Medulla oblongata (tissue), 1 donor: ENCODE measurements around the gene DOCK8.
"Not testable (repeated sequence)": the region's sequence is repeated elsewhere in the genome, so short reads cannot be mapped to it uniquely, and the experiment has no call there.

ENCODE experiments used
- DNase-seq: peaks from one replicate; pipeline ENCODE4 v3.0.0-alpha.2; 2015; ENCODE audit errors: extremely low spot score

DOCK8 gene

DNA sequence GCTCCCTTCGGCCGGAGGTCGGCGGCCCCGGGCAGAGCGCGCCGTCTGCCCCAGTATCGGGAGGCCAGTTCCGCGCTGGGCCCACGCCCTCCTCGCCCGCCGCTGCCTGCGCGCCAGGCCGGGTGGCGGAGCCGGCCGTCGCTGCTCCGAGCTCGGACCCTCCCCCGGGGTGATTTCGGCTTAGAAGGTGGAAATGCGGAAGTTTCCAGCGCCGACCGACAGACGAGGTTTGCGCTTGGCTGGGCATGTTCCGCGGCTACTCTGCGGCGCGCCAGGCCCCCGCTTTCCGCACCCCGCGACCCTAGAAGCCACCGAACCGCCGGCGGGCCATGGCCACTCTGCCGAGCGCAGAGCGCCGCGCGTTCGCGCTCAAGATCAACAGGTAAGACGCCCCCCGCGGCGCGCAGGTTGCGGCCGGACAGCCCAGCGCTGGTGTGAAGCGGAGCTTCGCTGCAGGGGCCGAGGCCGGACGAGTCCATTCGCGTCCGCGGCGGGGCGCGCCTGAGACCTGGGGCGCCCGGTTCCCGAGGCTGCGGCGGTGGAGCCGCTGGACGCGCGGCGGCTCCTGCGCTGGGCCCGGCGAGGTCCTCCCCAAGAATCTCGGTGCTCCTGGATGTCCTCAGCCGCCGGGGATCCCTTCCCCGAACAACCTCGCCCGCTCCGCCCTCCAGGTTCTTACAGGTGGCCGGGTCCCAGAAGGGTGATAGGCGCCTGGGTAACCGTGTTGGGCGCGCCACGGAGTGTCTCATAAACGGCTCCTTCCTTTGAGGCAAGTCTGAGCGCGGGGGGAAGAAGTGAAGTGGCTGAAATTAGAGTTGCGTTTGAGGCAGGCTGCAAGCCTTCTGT lies at the start of gene DOCK8:
TSS of gene DOCK8 (plus strand) at position 218 of the 846 bp plus-strand sequence. CDS start at position 330, 112 bp downstream.
- no peak for DNase-seq

DNA sequence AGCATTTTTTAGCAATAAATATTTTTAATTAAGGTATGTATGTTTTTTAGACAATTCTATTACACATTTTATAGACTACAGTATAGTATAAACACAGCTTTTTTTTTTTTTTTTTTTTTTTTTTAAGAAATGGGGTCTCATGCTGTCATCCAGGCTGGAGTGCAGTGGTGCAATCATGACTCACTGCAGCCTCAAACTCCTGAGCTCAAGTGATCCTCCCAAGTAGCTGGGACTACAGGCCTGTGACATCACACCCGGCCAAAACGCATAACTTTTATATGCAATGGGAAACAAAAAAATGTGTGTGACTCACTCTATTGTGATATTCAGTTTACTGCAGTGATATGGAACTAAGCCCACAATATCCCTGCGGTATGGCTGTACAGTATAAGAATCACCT lies 44.9 kb upstream of the DOCK8 start:
- not testable (repeated sequence) for DNase-seq

DNA sequence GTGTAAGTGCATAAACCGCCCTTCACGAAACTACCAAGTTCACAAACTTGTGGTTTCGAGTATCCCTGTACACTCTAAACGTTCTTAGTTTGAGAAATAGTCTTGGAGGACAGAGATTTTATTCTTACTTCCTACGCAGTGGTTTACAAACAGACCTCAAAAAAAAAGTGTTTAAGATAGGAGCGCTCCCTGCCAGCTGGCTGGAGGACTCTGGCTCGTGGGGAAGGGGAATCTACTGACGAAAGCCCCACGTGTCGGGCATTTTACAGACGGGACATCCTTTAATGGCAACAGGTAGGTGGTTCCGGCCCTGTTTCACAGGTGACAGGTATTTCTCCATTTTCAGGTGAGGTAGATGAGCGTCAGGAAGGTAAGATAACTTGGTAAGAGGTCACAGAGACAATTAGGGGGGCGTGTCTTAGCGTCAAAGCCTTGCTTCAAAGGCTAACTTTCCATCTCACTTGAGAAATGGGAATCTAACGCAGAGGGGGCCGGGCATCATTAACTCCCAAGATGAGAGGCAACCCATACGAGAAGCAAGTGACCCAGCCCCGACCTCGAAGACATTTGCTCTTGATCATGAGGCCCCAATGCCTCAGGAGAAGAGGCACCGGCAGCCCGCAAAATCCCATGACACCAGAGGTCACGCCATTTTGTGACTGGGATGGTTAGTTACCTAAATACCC lies 36.4 kb upstream of the DOCK8 start:
- not testable (repeated sequence) for DNase-seq

DNA sequence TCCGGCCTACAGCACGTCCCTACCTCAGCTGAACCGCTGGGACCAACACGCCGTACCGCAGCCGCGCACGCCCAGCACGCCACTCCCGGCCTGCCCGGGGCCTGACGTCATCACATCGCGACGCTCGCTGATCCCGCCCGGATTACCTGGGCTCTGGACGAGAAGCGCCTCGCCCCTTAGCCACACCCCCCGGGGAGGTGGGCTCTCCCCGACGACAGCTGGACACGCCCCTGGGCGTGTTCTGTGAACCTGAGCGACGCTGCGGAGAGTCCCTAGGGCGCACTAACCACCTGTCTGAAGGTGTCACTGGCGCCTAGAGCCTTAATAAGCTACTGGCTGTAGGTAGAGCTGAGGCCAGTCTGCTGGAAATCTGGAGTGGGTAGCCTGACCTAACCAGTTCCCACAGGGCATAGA lies 35.7 kb upstream of the DOCK8 start, which contains the start of gene ZNG1A:
TSS of gene ZNG1A (minus strand) at position 87 of the 414 bp plus-strand sequence. CDS start 87 bp downstream, outside the sequence.
- peak; percentile 49 for DNase-seq

DNA sequence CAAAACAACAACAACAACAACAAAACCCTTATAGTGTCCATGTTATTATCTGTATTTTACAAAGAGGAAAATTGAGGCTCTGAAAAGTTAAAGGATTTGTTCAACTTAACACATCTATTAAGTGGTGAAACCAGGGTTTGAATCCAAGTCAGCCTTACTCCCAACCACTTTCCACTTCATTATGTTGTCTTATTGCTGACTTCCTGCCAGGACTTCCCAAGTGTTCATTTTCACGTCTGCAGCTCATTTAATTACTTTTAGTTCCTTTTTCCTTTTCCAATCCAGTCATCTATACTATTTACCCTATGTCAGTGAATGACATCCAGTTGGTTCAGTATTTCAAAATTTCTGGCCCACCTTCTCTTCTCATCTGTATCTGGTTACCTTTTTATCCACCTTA lies 15.1 kb upstream of the DOCK8 start:
- not testable (repeated sequence) for DNase-seq

DNA sequence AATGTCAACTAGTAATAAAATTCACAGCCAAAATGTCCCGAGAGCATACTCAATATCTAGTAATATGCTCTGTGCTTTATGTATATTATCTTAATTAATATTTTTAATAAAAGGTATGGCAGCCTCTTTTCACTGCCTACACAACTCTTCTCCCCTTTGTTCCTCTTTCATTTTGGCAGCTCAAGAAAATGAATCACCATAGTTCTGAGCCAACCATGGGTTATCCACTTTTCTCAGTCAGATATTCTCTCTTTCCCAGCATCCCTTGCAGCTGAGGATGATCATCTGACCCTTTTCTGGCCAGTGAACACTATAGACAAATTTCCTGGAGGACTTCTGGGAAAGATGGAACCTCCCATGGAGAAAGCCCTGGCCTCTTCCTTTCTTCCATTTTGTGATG lies 8.2 kb upstream of the DOCK8 start:
- no peak for DNase-seq

DNA sequence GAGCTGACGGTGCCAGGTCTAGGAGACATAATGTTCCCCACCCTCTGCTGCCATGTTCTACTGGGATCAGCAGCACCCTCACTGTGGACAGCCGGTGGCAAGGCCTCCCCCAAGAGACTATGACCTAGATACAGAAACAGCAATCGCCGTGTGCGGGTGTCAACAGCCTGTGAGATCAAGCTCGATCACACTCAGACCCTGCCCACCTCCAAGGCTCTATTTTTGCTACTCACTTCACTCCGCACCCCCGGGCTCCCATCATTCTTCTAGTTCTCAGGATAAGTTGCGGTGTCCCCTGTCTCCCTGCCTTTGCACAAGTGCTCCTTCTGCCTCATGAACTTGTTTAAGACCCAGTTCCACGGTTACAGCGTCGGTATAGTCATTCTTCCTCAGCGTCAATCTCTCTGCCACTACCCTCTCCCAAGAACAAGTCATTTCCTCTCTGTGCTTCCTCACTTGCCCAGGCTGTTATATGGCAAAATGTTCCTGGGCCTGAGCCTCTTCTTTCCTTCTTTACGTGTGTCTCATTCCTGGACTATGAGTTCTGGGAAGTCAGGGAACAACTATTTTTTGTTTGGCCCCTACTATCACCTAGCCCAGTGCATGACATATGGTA lies 5.4 kb upstream of the DOCK8 start:
- DNase-seq, result no peak

DNA sequence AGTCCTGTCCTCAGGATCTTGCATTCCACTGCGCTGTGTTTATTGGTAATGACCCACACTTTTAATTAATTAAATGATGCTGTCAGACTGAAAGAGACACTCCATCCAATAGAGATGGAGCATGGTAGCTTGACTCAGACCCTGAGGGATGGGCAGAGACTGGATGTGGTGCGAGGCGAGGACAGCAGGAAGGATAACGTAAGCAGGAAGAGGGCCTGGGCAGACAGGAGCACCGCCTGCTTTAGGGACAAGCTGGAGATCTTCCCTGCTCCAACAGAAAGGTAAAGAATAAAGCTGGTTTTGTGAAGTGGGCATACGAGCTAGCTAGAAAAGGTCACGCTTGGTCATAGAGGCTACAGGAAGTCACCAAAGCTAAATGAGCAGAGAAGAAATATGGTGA lies 3.6 kb upstream of the DOCK8 start:
- DNase-seq, result no peak

DNA sequence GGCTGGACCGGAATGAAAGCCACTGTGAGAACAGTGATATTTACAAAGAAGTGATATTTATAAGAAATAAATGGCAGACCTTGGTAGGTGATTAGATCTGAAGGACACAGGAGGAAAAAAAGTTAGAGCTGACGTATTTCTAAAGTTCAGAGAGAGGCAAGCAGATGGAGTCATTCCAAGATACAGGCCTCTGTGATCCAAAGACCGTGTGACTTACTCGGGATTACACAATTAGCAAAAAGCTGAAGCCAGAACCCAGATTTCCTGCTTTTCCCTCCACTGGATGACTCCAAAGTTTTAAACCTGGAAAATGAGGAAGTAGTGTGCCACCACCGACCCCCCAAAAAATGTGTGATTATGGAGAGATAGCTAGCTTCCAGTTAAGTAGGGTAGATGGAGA lies 3.1 kb upstream of the DOCK8 start:
- no peak for DNase-seq

DNA sequence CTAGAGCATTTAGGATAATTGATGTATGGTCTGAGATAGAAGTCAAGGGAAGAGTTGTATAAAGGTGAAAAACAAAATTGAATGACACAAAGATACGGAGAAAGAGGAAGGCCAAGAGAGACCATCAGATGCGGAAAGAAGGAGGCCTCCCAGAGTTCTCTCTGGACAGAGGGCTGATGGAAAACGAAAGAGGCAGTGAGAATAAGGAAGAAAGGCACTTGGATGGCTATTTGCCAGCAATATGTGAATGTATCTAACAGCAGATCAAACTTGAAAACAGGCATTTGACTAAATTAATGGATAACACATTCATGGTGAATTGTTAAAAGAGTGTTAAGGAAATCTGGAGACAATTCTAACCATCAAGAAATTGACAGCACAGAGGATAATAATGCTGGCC lies 2.4 kb upstream of the DOCK8 start:
- peak; percentile 80 for DNase-seq

DNA sequence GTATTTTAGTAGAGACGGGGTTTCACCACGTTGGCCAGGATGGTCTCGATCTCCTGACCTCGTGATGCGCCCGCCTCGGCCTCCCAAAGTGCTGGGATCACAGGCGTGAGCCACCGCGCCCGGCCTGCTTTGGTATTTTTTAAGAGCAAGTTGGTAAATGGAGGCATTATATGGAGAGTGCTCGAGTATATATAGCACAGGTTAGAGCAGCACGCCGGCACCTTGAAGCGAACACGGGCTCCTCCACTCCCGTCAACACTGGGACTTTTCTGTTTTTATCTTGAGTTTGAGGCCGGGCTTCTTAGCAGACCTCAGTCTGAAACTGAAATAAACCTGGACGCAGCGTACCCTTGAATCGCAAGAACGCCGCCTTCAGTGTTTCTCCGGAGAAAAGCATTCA lies 764 bp upstream of the DOCK8 start:
- not testable (repeated sequence) for DNase-seq

DNA sequence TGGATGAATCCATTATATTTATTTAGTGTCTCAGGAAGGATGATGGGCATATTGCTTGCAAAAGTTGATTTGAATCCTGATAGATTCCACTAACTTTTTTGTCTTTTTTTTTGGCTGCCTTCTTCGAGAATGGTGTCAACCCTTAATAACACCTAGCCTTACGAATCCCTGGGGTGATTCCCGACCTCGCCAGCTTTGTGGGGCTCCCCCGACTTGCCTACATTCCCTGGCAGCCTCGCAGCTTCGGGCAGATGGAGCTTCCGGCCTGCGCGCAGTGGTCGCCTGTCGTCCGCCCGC lies 366 bp upstream of the DOCK8 start:
- DNase-seq, result no peak

DNA sequence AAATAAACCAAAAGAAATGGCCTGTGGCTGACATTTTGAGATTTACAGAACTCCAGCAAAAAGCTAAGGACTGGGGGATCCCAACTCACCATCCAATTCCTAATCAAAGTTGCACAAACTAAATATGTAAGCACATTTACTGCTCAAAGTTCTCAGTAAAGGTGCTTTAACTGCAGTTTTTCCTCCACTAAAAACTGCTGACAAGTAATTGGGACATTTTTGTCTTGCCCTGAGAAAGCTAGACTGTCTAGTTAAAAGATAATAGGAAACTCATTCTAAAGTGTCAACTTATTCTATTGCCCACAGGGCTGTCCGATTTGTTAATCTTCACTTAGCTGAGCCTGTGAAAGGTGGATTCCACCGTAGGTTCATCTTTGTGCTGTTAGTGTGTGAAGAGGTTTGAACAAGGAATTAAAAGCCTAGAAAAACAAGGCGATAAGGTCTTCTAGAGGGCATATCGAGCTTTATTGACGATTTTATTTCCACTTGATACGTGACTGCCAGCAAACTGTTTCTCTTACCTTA lies 1.0 kb downstream of the DOCK8 start:
- DNase-seq, result no peak

DNA sequence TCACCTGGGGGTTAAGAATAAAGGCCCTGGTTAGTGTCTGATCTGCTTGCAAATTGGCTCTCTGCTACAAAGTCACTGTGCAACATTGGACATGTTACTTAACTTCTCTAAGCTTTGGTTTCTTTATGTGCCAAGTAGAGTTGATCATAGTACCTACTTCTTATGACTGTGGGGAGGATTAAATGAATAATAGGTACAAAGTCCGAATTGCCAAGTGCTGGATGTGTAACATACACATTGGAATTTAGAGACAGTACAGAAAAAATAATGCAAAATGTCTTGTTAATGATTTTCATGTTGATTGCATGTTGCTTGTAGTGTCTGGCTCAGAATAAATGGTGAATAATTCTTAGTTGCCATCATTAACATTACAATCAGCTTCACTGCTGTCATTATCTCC lies 2.2 kb downstream of the DOCK8 start:
- DNase-seq, result no peak

DNA sequence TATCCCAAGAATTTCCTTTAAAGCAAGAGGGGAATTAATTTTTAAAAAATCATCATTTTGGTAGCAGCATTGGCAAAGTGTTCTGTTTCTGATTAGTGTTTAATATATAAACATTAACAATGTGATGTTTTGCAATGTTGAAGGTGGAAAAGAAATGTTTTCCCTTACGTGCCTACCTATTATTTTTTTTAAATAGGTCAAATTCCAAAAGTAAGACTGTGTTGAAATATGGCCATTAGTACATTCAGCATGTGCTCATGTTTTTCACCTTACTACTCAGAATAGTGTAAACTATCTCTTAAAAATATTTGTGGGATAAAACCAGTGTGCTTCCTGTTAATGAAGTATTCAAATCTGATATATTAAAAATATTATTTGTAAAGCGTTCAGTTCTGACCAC lies 3.3 kb downstream of the DOCK8 start:
- no peak for DNase-seq

DNA sequence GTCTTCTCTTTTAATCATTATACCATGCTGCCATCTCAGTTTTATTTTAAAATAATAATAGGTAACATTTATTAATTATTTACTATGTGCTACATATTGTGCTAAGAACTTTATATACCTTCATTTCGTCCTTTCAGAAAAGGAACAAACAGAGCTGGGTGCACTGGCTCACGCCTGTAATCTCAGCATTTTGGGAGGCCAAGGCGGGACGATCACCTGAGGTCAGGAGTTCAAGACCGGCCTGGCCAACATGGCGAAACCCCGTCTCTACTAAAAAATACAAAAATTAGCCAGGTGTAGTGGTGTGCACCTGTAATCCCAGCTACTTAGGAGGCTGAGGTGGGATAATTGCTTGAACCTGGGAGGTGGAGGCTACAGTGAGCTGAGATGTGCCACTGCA lies 4.4 kb downstream of the DOCK8 start:
- DNase-seq, result not testable (repeated sequence)

DNA sequence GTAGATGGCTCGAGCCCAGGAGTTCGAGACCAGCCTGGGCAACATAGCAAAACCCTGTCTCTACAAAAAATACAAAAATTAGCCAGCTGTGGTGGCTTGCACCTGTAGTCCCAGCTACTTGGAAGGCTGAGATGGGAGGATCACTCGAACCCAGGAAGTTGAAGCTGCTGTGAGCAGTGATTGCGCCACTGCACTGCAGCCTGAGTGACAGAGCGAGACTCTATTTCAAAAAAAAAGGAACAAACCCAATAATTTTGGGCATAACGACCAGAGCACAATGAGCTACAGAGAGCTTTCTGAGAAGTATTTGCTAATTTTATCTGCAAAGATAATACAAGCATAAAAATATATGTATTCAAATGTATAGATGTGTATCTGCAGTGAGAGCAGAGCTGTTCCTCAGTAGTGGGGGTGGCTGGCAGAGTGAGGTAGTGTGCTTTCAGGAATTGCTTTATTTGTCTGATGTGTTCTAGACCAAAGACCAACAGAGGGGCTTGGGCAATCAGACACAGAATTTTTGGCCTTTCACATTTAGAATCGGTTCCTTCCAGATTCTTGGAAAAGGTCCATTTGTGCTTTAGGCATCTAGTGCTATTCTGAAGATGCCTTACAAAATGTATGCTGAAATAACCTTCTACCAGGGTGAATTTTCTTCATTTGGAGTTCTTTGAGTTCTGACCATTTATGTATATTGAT lies 5.2 kb downstream of the DOCK8 start:
- DNase-seq, result peak; percentile 51

DNA sequence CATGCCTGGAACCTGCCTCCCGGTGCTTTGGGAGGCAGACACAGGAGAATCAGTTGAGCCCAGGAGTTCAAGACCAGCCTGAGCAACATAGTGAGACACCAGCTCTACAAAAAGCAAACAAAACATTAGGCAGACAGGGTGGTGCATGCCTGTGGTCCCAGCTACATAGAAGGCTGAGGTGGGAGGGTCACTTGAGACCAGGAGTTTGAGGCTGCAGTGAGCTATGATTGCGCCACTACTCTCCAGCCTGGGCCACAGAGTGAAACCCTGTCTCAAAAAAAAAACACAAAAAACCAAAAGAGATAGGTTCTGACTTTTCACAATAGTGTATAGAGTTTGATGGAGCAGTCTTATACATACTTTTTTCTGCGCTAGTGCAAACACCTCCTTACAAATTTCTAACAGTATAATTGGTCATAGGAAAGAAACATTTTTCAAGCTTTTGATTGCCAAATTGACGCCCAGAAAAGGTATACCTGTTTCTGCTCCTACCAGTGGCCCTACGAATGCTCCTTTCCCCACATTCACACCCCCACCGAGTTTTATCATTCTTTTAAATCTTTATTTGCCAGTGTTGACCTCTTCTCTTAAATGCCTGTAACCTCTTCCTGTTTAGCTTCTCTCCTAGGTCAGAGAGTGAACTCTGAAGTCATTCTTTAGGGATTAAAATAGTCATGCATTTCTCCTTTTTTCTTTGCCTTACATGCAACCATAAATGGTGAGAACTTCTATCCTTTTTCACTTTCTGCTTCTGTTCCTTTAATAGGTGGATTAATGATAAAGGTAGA lies 7.5 kb downstream of the DOCK8 start:
- DNase-seq, result no peak

DNA sequence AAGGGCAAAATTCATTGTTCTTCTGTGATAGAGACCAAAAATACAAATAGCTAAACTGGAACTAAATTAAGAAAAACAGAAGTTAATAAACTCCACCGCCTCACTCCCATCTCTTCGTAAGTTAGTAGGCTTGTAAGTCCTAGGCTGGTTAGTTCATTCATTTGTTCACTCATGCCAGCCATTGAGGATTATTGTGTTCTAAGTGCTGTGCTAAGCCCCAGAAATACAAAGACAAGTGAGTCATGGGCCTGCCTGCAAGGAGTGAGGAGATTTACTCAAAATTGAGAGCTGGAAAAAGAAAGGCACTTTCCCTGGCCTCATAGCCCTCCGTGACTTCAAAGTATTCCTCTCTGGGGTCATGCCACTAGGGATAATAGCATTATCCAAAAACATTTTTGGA lies 8.5 kb downstream of the DOCK8 start:
- DNase-seq, result no peak

DNA sequence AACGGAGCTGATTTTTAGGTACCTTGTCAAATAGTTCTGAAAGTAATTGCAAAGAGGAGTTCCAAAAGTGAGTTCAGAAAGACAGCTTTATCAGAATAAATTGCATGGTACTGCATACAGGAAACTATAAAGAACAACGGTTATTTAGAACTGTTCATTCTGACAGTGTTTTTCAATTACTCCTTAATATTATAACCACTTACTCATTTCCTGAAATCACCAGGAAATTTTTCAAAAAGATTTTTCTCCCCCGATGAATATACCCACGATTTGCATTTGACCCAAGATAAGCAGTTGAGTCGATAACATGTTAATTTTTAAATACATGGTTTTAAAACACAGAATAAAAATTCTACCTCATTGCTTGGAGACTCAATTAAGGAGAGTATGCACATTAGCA lies 9.4 kb downstream of the DOCK8 start:
- DNase-seq, result no peak
